CD14-positive monocyte (primary cell): ENCODE data around the gene NAT14. TPM values are rescaled to one million over a fixed set of nuclear protein-coding genes. Genes with fewer than 3 reads are reported as not detected.

Experiments used
- DNase-seq, 3 donors: peaks; one replicate each; pipeline ENCODE4 v3.0.0-alpha.2; 2011 to 2022
- H2AFZ ChIP-seq: 2 replicates; pipeline ENCODE4 v1.6.0; 2012; ENCODE audit warnings: mild to moderate bottlenecking, low read depth, low read length, inconsistent platforms; ENCODE audit not compliant: insufficient read depth, poor library complexity, severe bottlenecking
- H3K27ac ChIP-seq, 2 donors: 1 replicate in 1 of 2; 2 replicates in 1 of 2; pipeline ENCODE4 v1.5.1; 2012 to 2013; ENCODE audit warnings: low read length in 2 of 2, control low read depth in 1 of 2, inconsistent platforms in 1 of 2, low read depth in 1 of 2, mild to moderate bottlenecking in 1 of 2
- H3K27me3 ChIP-seq, 2 donors: one replicate each; pipeline versions ENCODE4 v1.6.0 to v1.6.1; 2011 to 2013; ENCODE audit warnings: low read length in 2 of 2; ENCODE audit not compliant: control insufficient read depth in 2 of 2, insufficient read depth in 2 of 2
- H3K36me3 ChIP-seq, 2 donors: replicated peaks in 1 of 2; 1 replicate in 1 of 2; 2 replicates in 1 of 2; pipeline versions ENCODE4 v1.5.1 to v1.6.1; 2012 to 2013; ENCODE audit warnings: low read length in 2 of 2, control low read depth in 1 of 2, inconsistent platforms in 1 of 2, mild to moderate bottlenecking in 1 of 2; ENCODE audit not compliant: insufficient read depth in 2 of 2, control insufficient read depth in 1 of 2
- H3K4me1 ChIP-seq, 2 donors: 1 replicate in 1 of 2; 2 replicates in 1 of 2; pipeline versions ENCODE4 v1.5.1 to v1.6.1; 2012 to 2013; ENCODE audit warnings: low read length in 2 of 2, control low read depth in 1 of 2, inconsistent platforms in 1 of 2, mild to moderate bottlenecking in 1 of 2, moderate library complexity in 1 of 2; ENCODE audit not compliant: insufficient read depth in 2 of 2, control insufficient read depth in 1 of 2
- H3K4me2 ChIP-seq: replicated peaks from 2 replicates; pipeline ENCODE3; 2012; ENCODE audit warnings: low read length, moderate library complexity, mild to moderate bottlenecking; ENCODE audit not compliant: poor library complexity, severe bottlenecking; ENCODE audit errors: extremely low read depth
- H3K4me3 ChIP-seq, 3 experiments: fragments of 200-600 bp in 1 of 3; sonication (generic) in 1 of 3; replicated peaks in 1 of 3; 1 replicate in 2 of 3; 2 replicates in 1 of 3; pipeline ENCODE4 v1.5.1; 2011 to 2013; ENCODE audit warnings: low read length in 3 of 3, mild to moderate bottlenecking in 3 of 3, control low read depth in 2 of 3, low read depth in 2 of 3, inconsistent platforms in 1 of 3, moderate library complexity in 1 of 3
- H3K79me2 ChIP-seq: 2 replicates; pipeline ENCODE4 v1.6.0; 2012; ENCODE audit warnings: mild to moderate bottlenecking, control low read depth, inconsistent platforms, low read length, moderate library complexity; ENCODE audit not compliant: insufficient read depth
- H3K9ac ChIP-seq: 2 replicates; pipeline ENCODE4 v1.6.0; 2017; ENCODE audit warnings: low read length, mild to moderate bottlenecking; ENCODE audit not compliant: insufficient read depth, poor library complexity, severe bottlenecking
- H3K9me3 ChIP-seq, 2 donors: replicated peaks in 1 of 2; 1 replicate in 1 of 2; 2 replicates in 1 of 2; pipeline versions ENCODE4 v1.5.1 to v1.6.1; 2012 to 2013; ENCODE audit warnings: low read length in 2 of 2, control low read depth in 1 of 2; ENCODE audit not compliant: control insufficient read depth in 1 of 2, insufficient read depth in 1 of 2
- H4K20me1 ChIP-seq: 2 replicates; pipeline ENCODE4 v1.6.0; 2012; ENCODE audit warnings: mild to moderate bottlenecking, low read length, control low read depth, moderate library complexity; ENCODE audit not compliant: insufficient read depth
- H3K27ac Mint-ChIP-seq, 7 donors: one replicate each; pipeline ENCODE4 v1.8.0; 2020; ENCODE audit warnings: mild to moderate bottlenecking in 7 of 7, mixed read lengths in 7 of 7, moderate library complexity in 6 of 7, inconsistent platforms in 2 of 7
- H3K27me3 Mint-ChIP-seq, 3 donors: one replicate each; pipeline ENCODE4 v1.8.0; 2021 to 2022; ENCODE audit warnings: low read depth in 3 of 3, mild to moderate bottlenecking in 3 of 3, mixed read lengths in 3 of 3, moderate library complexity in 3 of 3, inconsistent platforms in 1 of 3
- H3K36me3 Mint-ChIP-seq, 2 donors: one replicate each; pipeline ENCODE4 v1.8.0; 2020; ENCODE audit warnings: mixed read lengths in 2 of 2, inconsistent platforms in 1 of 2, mild to moderate bottlenecking in 1 of 2
- H3K4me1 Mint-ChIP-seq: one replicate; pipeline ENCODE4 v1.8.0; 2020; ENCODE audit warnings: mild to moderate bottlenecking, mixed read lengths
- H3K4me3 Mint-ChIP-seq, 2 donors: one replicate each; pipeline ENCODE4 v1.8.0; 2020; ENCODE audit warnings: mild to moderate bottlenecking in 2 of 2, mixed read lengths in 2 of 2, moderate library complexity in 1 of 2
- H3K9me3 Mint-ChIP-seq, 7 donors: one replicate each; pipeline ENCODE4 v1.8.0; 2020 to 2022; ENCODE audit warnings: mixed read lengths in 7 of 7, mild to moderate bottlenecking in 6 of 7, moderate library complexity in 6 of 7, inconsistent platforms in 2 of 7
- CTCF ChIP-seq: fragments of 200-600 bp; IDR thresholded peaks from one replicate; pipeline ENCODE4 v1.8.0; 2022; ENCODE audit warnings: antibody characterized with exemption, mild to moderate bottlenecking
- WGBS: methylation state at CpG from one replicate; pipeline ENCODE4 v1.1.5; 2013; ENCODE audit warnings: missing lambda C conversion rate; ENCODE audit not compliant: insufficient coverage; 5-methylcytosine and 5-hydroxymethylcytosine counted together
- intact Hi-C, 2 donors: fragments of 100-400 bp; cut with micrococcal nuclease; formaldehyde crosslinking; loops; one replicate each; pipeline versions ENCODE4 v1.15.0 to v1.15.1; 2023
- polyA plus RNA-seq, 3 donors: library from polyadenylated mRNA; depleted of rRNA in 1 of 3; unstranded in 2 of 3; stranded (reverse) in 1 of 3; fragments of 300-500 nt in 2 of 3; fragments of >200 nt in 1 of 3; fragmentation: Illumina TruSeq in 2 of 3; gene quantifications; 1 replicate in 2 of 3; 2 replicates in 1 of 3; pipeline ENCODE4 v1.2.3, GENCODE V29; 2012 to 2021

The NAT14 gene
- polyA plus RNA-seq, 3 donors = 1.5 to 2.2 (median 1.9) TPM

GRCh38 chr19:55444646-55445045 lies 40.3 kb upstream of the NAT14 start:
- H3K27ac Mint-ChIP-seq = no peak overlapping the region
- TF ChIP-seq CTCF = no peak
- peaks cover 0 to 22% of the 10 kb centered on the region in 2 donors for H3K9me3 ChIP-seq
- no peaks in the 10 kb centered on the region for H4K20me1 ChIP-seq
- H3K27me3 Mint-ChIP-seq = peaks cover 25 to 61% (median 55%) of the 10 kb centered on the region in 3 donors
- no peaks in the 10 kb centered on the region for H3K36me3 ChIP-seq
- H3K27me3 ChIP-seq = peaks cover 26 to 69% of the 10 kb centered on the region in 2 donors
- no peak overlapping the region for H3K27ac ChIP-seq
- 51% methylated on average over 11 of the region's 11 CpGs for WGBS
- peaks cover 5 to 9% of the 10 kb centered on the region in 2 donors for H3K36me3 Mint-ChIP-seq
- H3K9ac ChIP-seq = no peak overlapping the region
- intact Hi-C loops = no loop called here
- no peak overlapping the region for H2AFZ ChIP-seq
- peaks cover 0 to 32% (median 12%) of the 10 kb centered on the region in 7 donors for H3K9me3 Mint-ChIP-seq
- H3K4me2 ChIP-seq = no peak overlapping the region
- H3K4me1 ChIP-seq = peaks cover 21 to 24% of the 10 kb centered on the region in 2 donors
- H3K4me1 Mint-ChIP-seq = peaks cover 20% of the 10 kb centered on the region
- no peaks in the 10 kb centered on the region for H3K79me2 ChIP-seq
- no peak overlapping the region for H3K4me3 ChIP-seq
- H3K4me3 Mint-ChIP-seq = peak overlapping the region in 1 of 2 donors; percentile 69
- no peak for DNase-seq

GRCh38 chr19:55446060-55446459 lies 38.9 kb upstream of the NAT14 start:
- Histone ChIP-seq H3K4me3 (no peak overlapping the region), H2AFZ (no peak overlapping the region), H3K9me3 (peaks cover 0 to 15% of the 10 kb centered on the region in 2 donors), H3K36me3 (no peaks in the 10 kb centered on the region), H3K9ac (no peak overlapping the region), H3K27ac (no peak overlapping the region), H4K20me1 (no peaks in the 10 kb centered on the region), H3K79me2 (no peaks in the 10 kb centered on the region), H3K4me2 (no peak overlapping the region), H3K4me1 (peaks cover 10 to 12% of the 10 kb centered on the region in 2 donors), H3K27me3 (peaks cover 23 to 70% of the 10 kb centered on the region in 2 donors)
- Mint-ChIP-seq H3K4me3 (peak overlapping the region in 1 of 2 donors; percentile 69), H3K27ac (no peak overlapping the region), H3K4me1 (peaks cover 11% of the 10 kb centered on the region), H3K36me3 (peaks cover 5% of the 10 kb centered on the region in 2 donors), H3K9me3 (peaks cover 0 to 22% (median 9%) of the 10 kb centered on the region in 7 donors), H3K27me3 (peaks cover 22 to 58% (median 52%) of the 10 kb centered on the region in 3 donors)
- no peak for DNase-seq
- WGBS = 44% methylated on average over 4 of the region's 8 CpGs
- no peak for TF ChIP-seq CTCF
- intact Hi-C loops = no loop called here
